HG03097 (cell line): ENCODE measurements around the gene ADARB2.
"Not testable (repeated sequence)": the region's sequence is repeated elsewhere in the genome, so short reads cannot be mapped to it uniquely, and the experiment has no call there.

Experiments
- ATAC-seq: cut with Tn5 transposase; IDR thresholded peaks from one replicate; pipeline ENCODE4 v1.9.1; 2021; ENCODE audit not compliant: unreplicated experiment, low FRiP score

ADARB2 gene

DNA sequence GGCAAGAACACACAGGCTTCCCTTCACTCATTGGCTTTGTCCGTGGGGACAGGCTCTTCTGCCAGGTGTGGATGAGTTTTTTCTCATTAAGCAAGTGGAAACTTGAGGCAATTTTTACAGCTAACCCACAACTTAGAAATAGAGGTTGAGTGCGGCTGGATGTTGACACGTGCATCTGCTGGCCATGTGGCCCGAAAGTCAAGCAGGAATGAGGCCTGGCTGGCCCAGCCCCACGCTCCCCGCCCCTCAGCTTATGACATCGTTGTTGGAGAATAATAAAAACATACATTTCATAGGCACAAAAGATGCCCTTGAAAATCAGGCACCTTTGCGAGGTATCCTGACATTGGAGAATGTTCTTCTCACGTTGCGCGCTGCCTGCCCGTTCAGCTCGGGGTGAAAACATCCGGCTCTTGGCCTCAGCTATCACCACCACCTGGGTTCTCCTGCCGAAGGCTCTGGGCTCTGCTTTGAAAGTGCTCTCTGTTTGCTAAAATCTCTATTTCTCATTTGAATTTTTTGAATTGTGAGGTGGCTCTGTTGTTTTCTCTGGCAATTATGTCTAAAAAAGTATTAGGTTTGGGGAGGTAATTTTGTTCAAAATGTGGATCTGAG lies 370.4 kb downstream of the ADARB2 start:
- ATAC-seq: no peak

DNA sequence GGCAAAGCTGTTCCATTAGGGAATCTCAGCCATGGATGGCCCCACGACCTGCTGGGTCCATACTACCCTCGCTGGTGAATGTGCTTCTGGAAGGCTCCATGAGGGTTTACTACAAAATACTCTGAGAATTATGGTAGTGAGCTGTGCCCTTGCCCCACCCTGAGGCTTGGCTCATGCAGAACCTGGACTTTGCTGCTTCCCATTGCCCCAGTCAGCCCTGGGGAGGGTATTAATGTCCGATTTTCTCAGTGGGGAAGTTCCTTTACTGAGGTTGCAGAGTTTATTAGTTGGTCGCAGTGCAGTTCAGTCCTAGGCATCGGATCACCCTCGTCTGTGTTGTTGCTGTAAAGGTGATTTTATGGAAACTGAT lies 371.0 kb downstream of the ADARB2 start:
- ATAC-seq: no peak

DNA sequence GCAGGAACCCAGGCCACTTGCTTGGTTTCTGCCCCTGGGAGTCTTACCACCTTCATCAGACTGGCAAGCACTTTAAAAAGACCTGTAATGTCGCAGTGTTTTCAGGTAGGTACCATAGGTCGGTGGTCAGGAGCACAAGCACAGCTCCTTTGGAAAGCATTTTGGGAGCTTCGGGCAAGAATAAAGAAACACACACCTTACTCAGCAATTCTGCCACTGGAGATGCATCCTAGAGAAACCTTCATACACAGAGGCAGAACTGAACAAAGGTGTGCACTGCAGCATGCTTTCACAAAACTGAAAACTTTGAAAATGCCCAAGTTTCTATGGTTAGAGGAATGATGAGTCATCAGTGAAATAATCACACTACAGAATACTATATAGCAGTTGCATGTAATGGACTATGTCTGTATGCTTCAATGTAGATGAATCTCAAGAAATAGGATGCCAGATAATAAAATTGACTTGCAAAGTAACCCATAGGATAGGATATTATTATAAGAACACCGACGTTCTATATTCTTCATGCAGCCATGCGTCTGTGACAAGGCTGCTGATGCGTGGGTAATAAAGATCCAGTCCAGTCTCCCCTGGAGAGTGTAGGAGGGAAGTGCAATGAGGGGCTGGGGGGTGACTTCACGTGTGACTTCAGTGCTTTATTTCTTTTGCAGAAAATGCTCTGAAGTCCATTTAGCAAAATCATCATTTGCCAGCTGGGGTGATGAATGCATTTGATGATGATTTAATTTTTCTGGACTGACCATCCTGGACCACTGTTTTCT lies 371.6 kb downstream of the ADARB2 start:
- ATAC-seq: no peak

DNA sequence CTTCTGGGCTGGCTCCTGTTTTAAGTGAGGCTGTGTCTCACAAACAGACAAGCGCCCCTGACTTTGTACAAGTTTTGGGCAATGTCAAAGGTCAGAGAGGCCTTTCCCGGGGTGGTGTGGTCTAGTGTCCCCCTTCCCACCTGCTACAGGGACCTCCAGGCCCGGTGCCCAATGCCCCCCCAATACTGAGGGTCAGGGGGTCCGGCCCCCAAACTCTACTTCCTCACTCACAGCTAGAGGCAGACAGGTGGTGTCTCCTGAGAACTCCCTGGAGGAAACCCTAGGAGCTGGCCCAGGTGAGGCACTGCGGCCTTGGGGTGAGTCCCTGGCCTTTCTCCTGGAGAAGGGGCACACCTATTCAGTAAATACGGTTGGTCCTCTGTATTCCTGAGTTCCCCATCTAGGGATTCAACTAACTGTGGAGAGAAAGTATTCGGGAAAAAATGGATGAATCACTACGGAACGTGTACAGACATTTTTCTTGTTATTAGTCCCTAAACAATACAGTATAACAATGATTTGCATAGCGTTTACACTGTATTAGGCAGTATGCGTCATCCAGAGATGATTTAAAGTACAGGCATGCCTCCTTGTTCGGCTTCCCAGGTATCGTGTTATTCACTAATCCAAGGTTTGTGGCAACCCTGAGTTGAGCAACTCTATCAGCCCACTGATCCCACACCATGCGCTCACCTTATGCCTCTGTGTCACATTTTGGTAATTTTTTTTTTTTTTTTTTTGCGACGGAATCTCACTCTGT lies 373.0 kb downstream of the ADARB2 start:
- no peak for ATAC-seq

DNA sequence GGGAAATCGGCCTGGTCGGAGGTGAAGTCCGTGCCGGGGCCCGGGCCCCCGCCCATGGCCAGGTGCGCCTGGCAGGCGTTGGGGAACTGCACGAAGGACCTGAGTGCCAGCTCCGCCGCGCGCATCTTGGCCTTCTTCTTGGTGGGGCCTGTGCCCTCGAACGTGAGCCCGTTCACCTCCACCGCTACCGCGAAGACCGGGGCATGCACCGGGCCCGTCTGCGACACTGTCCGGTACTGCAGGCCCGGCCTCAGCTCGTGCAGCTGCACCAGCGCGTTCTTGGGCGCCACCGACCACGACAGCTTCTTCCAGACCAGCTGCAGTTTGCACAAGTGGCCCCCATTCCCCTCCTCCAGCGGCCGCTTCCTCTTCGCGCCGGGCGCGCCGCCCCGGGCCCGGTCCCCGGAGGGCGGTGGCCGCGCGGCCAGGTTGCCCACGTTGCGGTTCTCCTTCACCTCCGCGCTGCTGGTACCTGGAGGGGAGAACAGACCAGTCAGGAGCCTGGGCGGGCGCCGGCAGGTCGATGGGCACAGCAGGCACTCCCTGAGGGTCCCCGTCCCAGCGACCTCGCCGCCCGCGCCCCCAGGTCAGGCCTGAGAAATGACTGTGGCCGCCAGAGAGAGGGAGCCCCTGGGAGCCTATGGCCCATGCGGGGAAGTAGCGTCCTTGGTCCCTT lies 373.7 kb downstream of the ADARB2 start:
- ATAC-seq: no peak

DNA sequence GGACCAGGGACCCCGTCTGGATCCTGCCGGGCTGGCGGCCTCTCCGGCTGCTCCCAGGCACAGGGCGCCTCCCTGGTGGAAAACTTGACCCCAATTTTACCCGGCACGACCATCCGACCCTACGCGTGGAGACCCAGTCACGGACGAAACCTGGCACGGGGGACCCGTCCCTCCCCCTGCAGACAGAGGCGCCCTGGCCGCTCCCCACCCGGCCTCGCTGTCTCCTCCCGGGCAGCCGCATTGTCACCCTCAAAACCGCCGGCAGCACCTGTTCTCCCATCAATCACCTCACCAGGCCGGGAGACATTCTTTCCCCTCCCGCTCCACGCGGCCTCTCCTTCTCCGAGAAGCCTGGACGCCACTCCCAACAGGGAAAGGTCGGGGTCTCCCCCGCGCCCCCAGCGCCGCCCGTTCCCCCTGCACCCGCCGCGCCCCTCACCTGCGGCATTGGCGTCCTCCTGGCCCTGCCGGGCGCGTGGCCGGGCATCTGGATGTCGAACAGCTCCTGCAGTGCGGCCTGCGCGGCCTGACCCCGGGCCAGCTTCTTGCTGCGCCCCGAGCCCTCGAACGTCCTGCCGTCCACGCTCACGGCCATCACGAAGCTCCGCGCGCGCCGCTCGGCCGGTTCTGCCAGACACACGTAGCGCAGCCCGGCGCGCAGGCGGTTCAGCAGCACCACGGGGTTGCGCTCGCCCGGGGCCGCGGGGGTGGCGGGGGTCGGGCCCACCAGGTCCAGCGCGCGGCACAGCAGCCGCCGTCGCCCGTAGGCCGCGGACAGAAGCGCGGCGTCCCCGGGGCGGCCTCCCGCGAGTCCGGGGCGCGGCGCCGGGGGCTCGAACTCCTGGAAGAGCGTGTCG lies 374.5 kb downstream of the ADARB2 start:
- no peak for ATAC-seq

DNA sequence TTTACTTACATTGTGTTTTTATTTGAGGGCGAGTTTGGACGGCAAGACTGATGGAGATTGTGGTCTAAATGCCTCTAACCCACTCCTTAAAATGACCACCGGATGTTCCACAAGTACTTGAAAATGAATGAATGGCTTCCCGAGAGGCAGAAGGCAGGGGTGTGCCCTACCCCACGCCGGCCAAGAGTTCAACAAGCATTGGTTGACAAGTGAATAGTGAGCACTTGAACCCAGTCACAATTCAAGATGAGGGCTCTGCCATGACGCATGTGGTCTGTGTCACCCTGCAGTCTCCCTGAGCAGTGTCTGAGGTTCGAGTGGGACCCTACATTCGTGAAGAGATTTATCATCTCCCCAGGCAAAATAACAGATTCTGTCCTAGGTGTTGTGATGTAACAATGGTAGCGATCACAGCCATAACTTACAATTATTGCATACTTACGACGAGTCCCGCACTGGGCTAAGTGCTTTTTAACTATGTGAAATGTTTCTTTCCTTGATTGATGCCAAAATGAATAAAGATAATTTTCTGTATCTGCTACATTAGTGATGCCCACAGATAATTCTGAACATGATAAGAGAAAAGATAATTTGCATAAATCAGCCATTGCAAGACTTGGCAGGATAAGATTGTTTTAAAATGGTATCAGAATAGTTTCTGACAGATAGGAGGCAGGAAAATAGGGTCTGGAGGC lies 375.8 kb downstream of the ADARB2 start:
- no peak for ATAC-seq

DNA sequence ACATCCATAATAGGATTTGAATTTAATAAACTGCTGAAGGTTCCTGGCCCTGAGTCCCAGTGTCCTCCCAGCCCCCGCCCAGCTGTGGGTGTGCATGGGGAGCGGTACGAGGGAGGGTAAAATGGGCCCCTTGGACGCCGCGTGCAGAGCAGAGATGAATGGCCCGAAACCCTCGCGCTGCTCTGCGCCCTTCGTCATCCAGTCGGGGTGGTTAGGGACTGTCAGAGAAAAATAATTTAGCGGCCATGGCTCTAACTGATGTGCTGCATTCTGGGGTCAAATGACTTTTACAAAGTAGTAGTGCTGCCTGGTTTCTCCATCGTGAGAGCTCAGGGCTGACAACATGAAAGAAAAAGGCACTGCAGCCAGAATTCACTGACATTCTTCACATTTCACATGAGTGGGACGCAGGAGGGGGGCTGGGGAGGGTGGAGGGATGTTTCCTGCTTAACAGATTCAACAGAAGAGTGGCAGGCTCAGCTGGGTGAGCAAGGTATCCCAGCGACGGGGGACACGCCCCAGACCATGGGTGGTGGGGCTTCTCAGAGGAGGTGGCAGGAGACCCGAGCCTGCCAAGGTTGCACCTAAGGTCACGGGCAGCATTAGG lies 376.7 kb downstream of the ADARB2 start:
- no peak for ATAC-seq

DNA sequence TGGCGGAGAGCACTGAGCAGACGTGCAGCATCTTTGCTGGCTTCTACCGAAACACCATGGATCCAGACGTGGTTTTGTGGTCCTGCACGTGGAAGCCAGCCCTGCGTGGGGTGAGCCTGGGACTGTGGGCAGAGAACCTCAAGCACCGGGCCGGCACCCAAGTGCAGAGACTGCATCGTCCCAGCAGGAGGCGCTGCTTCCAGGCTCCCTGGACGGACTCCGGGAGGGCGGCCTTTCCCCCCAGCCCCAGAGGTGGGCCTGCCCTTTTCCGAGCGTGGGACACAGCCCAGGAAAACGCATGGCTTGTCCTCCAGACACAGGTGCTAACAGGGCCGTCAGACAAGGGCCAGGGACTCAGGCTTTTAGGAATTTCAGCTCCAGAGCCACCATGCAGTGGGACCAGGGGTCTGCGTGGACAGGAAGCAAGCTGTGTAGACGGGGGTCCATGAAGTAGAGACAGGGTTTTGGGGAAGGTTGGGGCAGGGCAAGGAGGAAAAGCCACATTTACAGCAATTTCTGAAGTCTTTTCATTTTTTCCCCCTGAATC lies 377.2 kb downstream of the ADARB2 start:
- no peak for ATAC-seq

DNA sequence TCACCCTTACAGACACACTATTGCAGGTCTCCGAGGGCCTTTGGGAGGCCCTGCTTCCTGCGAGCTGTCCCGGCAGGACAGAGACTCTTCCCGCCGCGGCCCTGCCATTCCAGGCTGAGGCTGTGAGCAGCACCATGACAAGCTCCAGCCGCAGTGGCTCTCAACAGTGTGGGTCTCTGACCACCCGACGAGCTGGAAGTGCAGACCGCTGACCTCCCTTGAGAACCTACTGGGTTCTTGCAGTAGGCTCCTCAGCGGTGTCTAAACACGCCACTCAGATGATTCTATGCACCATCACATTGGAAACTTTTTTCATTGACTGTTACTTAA lies 377.7 kb downstream of the ADARB2 start:
- no peak for ATAC-seq

DNA sequence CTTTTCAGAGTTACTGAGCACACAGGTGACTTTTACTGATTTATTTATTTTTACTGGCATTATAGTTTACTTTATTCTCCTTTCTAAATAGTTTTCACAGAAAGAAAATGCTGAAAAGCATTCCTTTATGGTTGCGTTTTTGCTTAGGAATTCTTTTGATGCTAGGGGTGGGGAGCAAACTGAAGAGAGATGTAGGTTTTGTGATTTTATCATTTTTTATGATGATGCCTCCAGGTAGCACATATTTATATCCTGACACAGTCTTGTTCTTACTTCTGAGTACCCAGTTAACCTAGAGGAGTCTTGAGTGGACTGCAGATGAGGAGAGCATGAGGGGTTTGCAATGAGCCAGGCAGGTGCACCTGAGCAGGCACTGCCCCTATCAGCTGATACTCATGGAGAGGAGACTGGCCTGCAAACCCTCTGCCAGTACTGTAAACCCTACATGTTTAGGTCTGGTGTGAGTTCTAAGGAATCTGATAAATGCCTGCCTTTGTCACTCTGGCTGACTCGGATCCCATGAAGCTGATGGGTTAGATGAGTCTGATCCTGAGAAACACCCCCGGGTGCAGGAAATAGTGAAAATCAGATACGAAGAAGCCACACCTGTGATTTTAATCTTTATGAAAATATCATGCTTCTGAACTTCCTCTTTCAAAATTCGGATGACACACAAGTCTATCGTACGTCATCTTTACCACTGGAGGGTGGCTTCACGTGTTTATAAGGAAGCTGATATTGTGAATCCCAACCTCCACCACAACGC lies 378.3 kb downstream of the ADARB2 start:
- ATAC-seq: no peak

DNA sequence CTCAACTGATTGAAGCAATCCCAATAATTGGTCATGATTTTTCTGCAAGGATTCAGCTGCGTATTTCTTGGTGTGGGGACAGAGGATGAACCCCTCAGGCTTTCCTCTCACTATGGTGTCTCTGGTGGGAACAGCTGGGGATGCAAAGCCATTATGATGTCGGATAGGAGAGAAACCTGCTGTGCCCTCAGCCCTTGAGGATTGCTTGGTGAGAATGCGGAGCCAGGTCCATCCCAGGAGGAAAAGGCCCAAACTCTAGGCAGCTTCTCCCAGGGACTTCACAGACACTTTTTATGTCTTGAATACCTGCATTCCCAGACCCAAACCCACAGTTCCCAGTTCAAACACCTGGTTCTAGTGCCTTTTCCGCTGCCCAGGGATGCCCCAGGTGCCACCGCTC lies 379.2 kb downstream of the ADARB2 start:
- ATAC-seq: no peak

DNA sequence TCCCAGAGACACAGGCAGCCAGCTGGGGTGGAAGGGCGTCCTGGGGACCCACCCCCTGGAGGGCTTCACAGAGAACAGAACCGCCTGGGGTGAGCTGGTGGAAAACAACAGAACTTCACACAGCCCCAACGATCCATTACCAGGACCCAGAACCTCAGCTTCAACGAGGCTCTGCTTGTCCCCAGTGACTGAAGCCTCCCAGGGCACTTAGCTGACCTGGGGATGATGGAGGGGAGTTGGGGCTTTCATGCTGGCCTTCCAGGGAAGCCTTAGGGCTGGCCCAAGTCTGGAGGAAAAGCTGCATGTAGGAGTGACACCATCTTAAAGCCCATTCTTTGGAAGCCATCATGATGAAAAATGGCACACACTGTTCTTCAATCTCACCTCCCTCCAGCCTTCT lies 381.0 kb downstream of the ADARB2 start:
- ATAC-seq: no peak

DNA sequence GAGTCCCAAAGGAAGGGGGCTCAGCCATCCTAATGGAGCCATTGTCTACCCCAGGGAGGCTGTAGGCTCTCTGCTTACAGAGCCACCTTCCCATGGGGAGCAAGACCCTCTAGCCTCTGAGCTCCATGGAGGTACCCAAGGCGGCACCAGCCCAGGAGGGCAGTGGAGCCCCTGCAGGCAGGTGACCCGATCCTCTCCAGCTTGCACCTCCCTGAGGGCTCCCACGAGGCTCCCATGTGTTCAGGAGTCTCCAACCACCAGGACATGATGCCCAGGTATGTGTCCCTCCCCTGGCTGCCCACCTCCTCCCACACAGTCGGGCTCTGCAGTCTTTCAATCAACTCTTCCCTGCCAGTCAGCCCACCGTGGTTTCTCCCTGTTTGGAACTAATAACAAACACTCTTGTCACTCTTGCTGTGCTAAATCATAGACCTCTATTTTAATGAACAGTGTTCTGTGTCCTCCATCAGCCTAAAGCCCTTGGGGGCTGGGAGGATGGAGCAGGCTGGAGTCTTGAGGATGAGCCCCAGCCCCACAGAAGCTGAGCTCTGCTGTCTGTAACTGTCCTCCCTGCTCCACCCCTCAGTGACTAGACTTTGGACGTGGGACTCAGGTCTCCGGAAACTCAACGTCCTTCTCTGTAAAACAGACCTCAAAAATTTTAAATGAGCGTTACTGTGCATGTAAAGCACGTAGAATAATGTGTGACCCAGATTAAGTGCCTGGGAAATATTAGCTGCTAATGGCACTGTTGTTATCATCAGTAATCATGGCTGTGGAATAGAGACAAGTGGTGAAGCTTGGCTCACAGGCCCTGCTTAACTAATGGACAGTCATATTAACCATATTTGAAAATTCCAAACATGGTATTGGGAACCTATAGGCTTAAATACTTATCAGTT lies 382.3 kb downstream of the ADARB2 start:
- ATAC-seq: no peak

DNA sequence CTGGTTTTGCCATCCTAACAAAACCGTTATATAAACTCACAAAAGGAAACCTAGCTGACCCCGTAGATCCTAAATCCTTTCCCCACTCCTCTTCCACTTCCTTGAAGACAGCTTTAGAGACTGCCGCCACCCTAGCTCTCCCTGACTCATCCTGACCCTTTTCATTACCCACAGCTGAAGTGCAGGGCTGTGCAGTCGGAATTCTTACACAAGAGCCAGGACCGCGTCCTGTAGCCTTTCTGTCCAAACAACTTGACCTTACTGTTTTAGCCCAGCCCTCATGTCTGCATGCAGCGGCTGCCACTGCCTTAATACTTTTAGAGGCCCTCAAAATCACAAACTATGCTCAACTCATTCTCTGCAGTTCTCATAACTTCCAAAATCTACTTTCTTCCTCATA lies 385.0 kb downstream of the ADARB2 start:
- ATAC-seq: not testable (repeated sequence)

DNA sequence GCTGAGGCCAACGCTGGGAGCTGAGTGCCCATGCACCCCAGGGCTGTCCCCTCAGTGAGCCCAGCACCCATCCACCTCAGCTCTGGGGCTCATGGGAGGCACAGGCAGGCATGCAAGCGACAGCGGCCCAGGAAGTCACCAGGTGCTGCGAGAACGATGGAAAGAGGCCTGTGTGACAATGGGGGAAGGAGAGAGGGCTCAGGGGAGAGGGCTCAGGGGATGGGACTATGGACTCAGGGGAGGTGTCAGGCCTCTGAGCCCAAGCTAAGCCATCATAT lies 388.6 kb downstream of the ADARB2 start:
- no peak for ATAC-seq

DNA sequence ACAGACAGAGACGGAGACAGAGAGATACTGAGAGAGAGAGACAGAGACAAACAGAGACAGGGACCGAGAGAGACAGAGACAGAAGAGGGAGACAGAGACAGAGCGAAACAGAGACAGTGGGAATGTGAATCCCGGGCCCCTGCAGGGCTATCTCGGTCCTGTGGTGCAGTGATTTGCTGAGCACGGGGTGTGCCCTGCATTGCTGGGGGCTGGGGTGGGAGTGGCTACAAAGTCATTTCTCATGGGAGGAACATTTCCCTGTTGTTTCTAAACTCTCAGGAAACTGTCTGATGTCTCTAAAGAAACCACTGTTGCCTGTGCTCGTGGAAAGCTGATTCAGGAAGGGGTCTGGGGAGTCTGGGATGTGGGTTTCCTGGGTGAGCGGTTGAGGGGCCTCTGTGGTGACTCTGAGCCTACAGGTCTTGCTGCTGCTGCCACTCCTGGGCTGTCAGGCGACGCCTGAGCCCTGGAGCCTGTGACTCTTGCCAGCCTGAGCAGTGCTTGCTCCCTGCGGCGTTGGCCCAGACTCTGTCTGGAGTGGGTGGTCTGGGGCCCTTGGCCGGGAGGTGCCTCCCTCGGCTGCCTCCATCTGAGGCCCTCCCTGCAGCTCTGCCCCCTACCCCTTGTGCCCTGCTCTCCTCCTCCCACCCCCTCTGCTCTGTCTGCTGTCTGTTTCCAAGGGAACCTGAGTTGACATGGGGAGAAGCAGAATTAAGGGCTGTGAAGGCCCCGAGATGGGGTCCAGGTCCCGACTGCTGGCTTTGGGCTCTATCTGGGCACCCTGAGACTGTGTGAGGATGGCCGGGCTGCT lies 389.2 kb downstream of the ADARB2 start:
- ATAC-seq: no peak
